CD4-positive, alpha-beta T cell treated with Interleukin-15 for 1 hour (primary cell): ENCODE data around the gene TSPAN9.

Source experiments
- DNase-seq: peaks from one replicate; pipeline ENCODE4 v3.0.0-alpha.2; 2020

Gene TSPAN9

DNA sequence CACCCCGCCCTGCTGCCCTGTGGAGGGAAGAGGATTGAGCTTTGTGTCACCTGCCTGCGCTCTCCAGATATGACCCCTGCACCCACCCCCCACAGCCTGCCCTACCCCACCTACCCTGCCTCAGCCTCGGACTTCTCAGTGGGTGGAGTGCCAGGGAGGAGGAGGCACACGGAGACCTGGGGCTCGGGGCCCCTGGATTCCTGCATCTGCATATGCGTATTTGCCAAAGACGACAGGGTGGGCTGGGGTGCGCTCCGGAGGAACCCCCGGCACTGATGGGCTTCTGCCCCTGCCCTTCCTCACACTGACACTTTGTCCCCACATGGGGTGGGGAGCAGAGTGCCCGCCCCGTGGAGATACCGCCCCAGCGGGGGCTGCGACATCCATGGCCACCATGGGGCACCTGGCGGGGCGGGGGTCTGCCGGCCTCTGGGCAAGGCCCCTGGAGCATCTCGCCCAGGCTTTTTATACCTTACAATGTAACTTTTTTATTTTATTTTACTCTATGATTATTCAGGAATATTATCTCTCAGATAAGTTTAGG, 206.0 kb downstream of the TSPAN9 start:
- no peak for DNase-seq

GRCh38 chr12:3284405-3284804, 207.2 kb downstream of the TSPAN9 start:
- no peak for DNase-seq

- DNase-seq = no peak
Observed at GRCh38 chr12:3285570-3285969, 208.4 kb downstream of the TSPAN9 start.

GRCh38 chr12:3288690-3289089, 211.5 kb downstream of the TSPAN9 start:
- DNase-seq = no peak

DNA sequence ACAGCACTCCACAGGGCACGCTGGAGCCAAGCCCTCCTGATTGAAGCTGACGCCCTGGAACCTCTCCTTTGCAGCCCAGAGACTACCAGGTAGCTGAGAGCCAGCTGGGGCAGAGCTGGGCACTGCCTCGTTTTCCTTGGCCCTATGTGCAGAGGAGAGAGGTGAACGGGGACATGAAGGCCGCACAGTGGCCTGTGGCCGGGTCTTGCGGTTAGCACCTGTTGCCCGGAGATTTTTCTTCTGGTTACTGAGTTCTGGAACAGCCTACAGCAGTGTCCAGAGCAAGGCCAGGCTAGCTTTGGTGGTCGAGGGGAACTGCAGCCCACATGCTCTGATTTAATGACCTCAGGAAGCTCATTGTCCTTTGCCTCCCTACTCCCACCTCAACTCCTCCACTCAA, 212.5 kb downstream of the TSPAN9 start:
- DNase-seq = no peak

DNA sequence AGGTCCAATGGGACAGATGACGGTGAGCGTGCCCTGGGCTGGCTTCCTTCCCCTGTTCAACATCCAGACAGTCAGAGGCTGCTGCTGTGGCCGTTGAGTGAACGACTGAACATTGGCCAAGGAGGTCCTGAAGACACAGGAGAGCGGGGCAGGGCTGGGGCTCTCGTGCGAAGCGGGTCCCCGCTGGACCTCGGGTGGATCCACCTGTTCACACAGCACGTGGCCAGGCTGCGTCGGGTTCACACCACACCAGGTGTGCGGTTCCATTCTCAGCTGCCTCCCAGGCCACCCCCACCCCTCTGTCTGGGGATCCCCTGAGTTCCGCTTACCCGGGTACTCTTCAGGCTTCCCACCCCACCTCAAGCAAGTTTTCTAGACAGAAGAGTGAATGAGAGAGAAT, 214.8 kb downstream of the TSPAN9 start:
- no peak for DNase-seq

DNA sequence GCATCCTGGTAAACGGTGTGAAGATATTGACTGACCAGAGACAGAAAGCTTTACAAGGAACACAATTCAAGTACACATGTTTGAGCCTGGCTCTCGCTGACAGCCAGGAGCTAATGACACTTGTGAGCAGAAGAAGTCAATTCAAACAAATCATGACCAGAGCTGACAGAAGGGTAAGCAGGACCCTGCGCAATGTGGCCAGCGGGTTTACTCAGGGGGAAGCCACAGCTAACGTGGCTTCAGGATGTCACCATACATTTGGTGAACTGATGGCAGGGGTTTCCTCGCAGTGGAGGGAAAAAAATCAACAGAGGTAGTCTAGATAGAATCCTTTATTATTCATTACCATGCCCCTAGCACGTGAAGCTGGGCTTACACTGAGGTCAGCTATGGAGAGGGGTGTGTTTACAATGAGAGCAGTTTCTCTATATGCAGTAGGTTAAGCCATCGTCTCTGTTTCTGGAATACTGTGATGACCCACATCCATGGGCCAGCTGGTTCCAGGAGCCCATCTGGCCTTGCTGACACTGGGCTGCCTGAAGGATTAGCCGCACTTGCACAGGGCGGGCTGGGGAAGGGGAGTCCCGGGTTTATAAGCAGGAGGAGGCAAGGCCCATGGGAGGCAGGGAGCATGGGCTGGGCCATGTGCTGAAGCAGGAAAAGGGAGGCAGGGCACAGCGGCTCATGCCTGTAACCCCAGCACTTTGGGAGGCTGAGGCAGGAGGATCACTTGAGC, 215.7 kb downstream of the TSPAN9 start:
- DNase-seq = no peak

- no peak for DNase-seq
Observed at GRCh38 chr12:3293446-3294161, 216.4 kb downstream of the TSPAN9 start.

- DNase-seq = no peak
Observed at GRCh38 chr12:3294481-3294911, 217.3 kb downstream of the TSPAN9 start.

DNA sequence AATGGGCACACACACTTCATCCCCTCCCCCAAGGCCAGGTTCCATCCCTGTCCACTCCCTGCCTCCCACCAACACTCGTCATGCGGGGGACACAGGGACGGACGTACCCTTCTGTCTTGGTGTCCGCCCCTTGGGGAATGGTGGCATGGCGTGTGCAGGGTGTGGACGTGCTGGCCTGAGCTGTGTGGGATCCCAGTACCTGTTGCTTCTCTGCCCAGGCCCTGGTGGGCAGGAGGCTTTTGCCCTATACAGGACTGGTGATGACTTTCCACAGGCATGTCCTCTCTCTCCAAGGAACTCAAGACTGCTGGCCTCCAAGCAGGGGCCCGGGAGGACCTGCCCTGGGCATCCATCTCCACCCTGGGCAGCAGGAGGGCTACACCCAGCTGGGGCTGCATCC, 218.0 kb downstream of the TSPAN9 start:
- no peak for DNase-seq

DNA sequence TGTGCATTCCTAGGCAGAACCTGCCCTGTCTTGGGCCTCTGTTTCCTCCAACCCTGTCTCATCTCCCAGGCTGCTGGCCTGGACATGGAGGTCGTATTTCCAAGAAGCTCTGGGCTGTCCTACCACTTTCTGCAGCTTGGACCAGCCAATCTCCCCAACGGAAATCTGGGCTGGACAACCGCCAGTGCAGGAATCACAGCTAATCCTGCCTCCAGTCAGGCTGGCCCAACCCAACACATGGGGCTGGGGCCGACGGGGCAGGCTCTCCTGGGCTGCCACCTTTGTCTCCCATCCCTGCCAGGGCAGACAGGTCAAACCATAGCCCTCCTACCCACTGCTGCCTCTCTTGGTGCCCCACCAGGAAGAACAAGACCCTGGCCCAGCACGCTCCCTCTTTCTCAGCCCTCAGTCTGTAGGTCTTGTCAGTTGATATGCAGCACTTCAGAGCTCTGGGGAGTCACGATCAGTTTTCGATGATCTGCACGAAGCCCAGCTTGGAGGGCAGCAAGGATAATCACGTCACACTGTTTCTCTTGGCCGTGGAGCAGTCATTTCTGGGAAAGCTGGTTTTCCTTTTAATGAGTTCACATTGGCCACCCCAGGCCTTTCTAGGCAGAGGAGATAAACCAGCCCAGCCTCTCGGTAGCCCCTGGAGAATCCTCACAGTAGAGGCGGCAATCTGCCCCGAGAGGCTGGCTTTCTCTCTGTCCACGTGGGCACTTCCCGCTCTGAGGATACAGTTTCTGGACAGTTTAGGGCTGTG, 218.6 kb downstream of the TSPAN9 start:
- DNase-seq = no peak

- no peak for DNase-seq
Observed at GRCh38 chr12:3296409-3296701, 219.2 kb downstream of the TSPAN9 start.

DNA sequence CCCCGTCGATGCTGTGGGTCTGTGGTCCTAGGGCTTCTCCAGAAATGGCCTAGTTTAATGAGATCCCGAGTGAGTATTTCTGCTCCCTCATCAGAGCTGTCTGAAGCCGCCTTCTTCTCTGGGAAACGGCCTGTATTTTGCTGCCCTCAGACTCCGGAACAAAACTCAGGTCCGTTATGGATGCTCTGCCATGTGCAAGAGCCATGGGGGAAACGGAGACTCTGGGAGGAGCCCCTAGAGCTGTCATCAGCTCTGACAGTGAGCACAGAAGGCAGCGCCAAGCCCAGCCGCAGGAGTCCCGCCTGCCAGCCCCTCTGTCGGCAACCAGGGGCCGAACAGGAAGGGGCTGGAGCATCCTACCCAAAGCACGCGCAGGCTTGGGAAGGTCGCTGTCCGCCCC, 221.4 kb downstream of the TSPAN9 start:
- DNase-seq = no peak

DNA sequence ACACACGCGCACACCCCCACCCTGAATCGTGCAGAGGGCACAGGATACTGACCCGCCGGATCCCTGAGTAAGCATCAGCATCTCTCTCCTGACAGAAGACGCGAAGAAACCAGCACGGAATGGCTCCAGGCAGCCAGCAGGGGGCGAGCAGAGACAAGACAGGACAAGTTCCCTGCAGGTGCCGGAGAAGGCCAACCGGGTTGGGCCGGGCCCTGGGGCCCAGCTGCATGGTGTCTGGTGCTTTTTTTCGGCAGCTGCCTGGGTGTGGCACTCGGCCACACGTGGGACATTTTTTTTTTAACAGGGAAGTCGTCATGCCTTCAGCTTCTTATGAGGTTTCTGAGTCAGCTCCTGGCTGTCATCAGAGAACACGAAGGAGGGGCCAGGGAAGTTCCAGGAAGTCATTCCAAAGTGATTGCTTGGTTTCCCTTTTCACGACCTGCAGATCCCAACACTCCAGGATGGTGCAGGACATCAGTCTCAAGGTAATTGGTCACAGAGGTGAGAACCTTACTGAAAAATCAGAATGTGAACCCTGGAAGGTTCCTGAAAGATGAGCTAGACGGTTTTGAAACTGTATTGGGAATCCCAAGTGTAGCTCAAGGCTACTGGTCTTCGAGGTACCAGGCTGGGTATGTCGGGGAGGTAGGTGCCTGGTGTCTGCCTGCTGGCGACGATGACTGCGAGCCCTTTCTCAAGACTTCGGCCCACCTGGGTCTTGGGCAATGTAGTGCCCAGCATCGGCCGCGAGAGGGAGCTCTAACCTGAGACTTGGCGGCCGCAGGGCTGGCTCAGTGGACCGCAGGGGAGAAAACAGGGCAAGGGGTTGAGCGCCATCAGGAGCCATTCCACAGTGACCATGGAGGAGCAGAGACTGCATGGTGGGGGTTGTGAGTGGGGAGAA, 223.0 kb downstream of the TSPAN9 start:
- peak; percentile 82 for DNase-seq

DNA sequence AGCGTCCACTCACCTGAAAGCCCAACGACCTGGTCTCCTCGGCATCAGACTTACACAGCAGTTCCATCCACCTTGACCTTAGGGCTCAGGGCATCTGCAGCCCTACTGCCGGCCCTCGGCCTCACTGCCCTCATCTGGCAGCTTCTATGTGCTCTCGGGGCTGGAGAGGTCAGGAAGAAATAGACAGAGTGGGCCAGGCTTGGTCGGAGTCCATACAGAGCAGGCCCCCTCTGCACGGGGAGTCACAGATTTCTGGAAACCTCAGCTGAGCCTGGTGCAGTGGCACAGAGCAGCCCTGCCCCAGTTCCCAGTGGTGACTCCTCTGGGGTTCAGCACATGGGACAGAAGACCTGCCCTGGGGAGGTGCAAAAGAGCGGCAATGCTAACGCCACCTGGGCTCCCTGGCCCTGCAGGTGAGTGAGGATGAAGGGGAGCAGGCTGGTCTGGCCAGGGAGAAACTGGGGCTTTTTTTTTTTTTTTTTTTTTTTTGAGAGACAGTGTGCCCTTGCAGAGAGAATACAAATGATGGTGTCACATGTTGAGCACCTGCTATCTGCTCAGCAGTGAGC, 223.7 kb downstream of the TSPAN9 start:
- no peak for DNase-seq

GRCh38 chr12:3302401-3303041, 225.3 kb downstream of the TSPAN9 start:
- DNase-seq = no peak

DNA sequence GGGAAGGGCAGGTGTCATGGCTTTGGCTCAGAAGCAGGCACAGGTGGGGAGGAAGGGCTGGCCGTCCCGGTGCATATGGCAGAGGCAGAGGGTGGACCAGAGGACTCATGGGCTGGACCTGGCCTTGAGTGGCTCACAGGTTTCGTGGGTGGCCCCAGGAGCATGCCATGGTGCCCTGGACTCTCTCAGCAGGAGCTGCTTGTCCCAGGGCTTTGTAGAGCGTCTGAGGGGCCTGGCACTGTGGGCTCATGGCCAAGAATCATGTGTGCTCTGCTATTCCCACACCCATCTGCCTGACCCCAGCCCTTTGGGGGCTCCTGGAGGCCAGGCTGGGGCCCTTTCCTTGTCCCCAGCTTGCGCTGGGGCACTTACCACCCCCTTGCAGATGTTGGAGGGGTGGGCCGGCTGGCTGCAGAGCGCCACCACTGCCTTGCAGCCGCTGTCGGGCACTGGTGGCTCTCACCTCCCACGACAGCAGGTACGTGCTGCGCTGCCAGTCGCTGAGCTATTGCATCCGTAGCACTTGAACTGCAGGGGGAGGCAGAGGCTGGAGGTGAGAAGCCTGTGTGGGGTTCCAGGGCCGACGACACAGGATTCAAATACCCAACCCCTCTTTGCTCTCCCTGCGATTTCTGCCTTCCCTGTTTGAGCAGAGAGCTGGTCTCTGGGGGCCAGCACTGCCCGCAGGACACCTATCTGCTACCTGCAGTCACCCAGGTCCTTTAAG, 226.4 kb downstream of the TSPAN9 start:
- no peak for DNase-seq

DNA sequence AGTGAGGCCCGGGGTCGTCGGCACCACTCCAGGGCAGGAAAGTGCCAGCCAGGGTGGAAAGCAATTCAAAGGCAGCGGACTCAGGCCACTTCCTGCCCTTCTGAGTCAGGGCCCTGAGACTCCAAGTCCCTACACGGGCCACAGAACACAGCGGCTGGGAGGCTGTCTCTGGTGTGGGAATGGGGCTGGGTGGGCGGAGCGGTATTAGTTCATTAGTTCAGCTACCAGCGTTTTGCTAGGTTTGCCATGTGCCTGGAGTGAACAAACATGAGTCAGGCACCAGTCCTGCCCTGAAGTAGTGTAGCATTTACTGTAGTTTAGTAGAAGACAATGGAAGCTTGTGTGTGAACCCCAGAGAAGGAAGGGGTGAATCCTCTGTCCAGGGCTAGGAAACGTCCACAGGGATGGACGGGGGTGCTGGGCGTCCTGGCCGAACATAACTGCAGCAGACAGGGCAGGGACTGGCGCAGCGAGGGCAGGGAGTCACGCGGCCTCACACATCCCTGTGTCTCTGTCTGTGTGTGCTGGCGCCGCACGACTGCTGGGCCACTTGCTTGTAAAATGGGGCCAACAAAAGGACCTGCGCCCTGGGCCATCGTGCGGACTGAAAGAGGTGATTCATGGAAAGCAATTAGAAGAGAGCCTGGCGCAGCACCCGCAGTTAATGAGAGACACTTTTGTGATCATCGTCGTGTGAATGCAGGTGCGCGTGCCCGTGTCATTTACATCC, 227.4 kb downstream of the TSPAN9 start:
- no peak for DNase-seq

DNA sequence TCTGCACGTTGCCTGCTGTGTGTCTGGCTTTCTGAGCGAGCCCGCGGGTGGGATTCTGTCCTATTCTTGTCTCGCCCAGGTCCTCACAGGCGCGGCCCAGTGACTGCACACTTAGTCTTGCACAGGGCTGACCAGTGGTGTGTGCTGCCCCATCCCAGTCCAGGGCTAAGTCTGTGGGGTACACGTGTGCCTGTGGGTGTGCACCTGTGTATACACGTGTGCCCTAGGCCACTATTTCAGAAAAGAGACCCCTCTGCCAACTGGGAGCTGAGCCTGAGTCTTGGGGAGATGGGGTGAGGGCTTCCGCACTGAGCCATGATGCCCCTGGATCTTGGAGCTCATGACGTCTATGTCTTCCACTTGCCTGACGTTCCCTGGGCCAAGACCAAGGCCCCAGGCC, 228.3 kb downstream of the TSPAN9 start:
- no peak for DNase-seq

DNA sequence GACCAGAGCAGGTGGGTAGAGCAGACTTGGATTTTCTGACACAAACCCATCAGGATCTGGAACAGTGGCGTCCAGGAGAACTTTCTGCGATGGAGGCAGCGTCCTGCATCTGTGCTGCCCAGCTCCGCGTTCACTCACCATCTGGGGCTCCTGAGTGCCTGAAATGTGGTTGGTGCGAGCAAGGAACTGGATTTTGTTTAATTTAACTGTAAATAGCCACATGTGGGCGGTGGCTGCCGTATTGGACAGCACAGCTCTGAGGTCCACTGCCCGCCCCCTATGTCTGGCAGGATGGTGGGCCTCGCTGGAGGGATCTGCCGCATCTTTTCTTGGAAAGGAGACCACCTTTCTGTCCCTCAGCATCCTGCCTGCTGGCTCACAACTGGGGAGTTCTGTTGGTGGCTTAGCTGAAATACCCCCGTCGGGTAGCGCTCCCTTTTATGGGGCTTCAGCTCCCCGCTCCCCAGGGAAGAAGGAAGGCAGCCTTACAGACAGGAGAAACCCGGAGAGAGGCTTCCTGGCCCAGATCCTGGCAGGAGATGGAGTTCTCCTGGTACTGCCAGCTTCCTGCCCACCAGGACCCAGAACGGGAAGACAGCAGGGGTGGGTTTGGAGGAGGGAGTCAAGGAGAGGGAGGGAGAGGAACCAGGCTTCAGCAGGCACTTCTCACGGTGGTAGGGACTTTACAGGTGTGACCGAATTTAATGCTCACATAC, 228.9 kb downstream of the TSPAN9 start:
- DNase-seq = no peak
